Pancreas (tissue), 10 donors: ENCODE data around the gene CDH13. TPM values are rescaled to one million over a fixed set of nuclear protein-coding genes. Genes with fewer than 3 reads are reported as not detected.

ENCODE experiments used
- ATAC-seq, 4 donors: fragments of 200-7000 bp; cut with Tn5 transposase; one replicate each; pipeline versions ENCODE4 v1.8.0 to v1.9.1; 2020; ENCODE audit warnings: mild to moderate bottlenecking in 4 of 4, moderate library complexity in 4 of 4
- DNase-seq, 6 donors: peaks; one replicate each; pipeline ENCODE4 v3.0.0-alpha.2; 2020
- FAIRE-seq: peaks from 2 replicates; lab custom pipeline; 2012; peaks lifted over from hg19 to GRCh38; lab: Jason Lieb, UNC
- H3K27ac ChIP-seq, 4 donors: fragments of 200-600 bp; sonication (generic); 1 replicate in 3 of 4; 2 replicates in 1 of 4; pipeline versions ENCODE4 v1.5.0 to v1.8.0; 2020
- H3K27me3 ChIP-seq, 4 donors: fragments of 200-600 bp; one replicate each; pipeline ENCODE4 v1.8.0; 2021
- H3K36me3 ChIP-seq, 3 donors: fragments of 200-600 bp; sonication (generic) in 1 of 3; one replicate each; pipeline versions ENCODE4 v1.5.0 to v1.8.0; 2020 to 2021
- H3K4me1 ChIP-seq, 3 donors: fragments of 200-600 bp; one replicate each; pipeline ENCODE4 v1.8.0; 2021
- H3K4me3 ChIP-seq, 4 donors: fragments of 200-600 bp; sonication (generic) in 2 of 4; one replicate each; pipeline versions ENCODE4 v1.5.0 to v1.8.0; 2020 to 2021
- H3K9me3 ChIP-seq, 4 donors: fragments of 200-600 bp; one replicate each; pipeline ENCODE4 v1.8.0; 2021
- CTCF ChIP-seq, 4 donors: fragments of 200-600 bp; sonication (generic) in 3 of 4; IDR thresholded peaks; one replicate each; pipeline versions ENCODE4 v1.5.0 to v1.8.0; 2021; ENCODE audit warnings: antibody characterized with exemption in 4 of 4
- WGBS, 2 donors: extraction: QIAGEN DNeasy Blood & Tissue Kit; methylation state at CpG; one replicate each; pipeline ENCODE4 v1.1.7; 2013; 5-methylcytosine and 5-hydroxymethylcytosine counted together
- intact Hi-C, 3 donors: fragments of 100-400 bp; cut with DNase I; formaldehyde crosslinking; loops; one replicate each; pipeline versions ENCODE4 v1.11.1 to v1.14.2; 2022
- polyA plus RNA-seq, 2 donors: library from polyadenylated mRNA; stranded (reverse); fragments of 200-250 nt; gene quantifications; one replicate each; pipeline ENCODE4 v1.2.3, GENCODE V29; 2013
- total RNA-seq, 6 donors: library from RNA; stranded (reverse); fragmentation: NEBNext Ultra II Directional in 4 of 6; extraction: Animal tissue kit (Norgen Biotek cat#: 25700) in 4 of 6; gene quantifications; one replicate each; pipeline versions ENCODE4 v1.2.1 to v1.2.4, GENCODE V29; 2021 to 2023
- donor health status: healthy with polysubstance abuse.
- donor health status: DM: no; HTN: no; CAD: no; lungs with moderate emphysema.
- donor health status: DM: no; HTN: no; CAD: no.
- donor health status: control.
- donor health status: control.
- donor health status: Bipolar disorder and iron deficiency.
- donor health status: DM: yes; HTN: yes; CAD: no.
- donor health status: DM: no; HTN: no; CAD: no.
- donor health status: DM: no; HTN: no; CAD: no.
- donor health status: DM: yes; HTN: yes; CAD: no.

CDH13 gene
- total and polyA plus RNA-seq, 8 donors, result 0.12 to 1.0 (median 0.37) TPM

GRCh38 chr16:83629836-83630235 lies 1003.1 kb downstream of the CDH13 start:
- ATAC-seq (no peak), DNase-seq (no peak), FAIRE-seq (no peak)
- peaks cover 0 to 1% (median 0%) of the 10 kb centered on the region in 4 donors for H3K27me3 ChIP-seq
- 41 to 55% methylated on average over 5 of the region's 5 CpGs for WGBS, 2 donors
- no peak for TF ChIP-seq CTCF (IDR thresholded peaks at IDR 0.05)
- intact Hi-C loops, result no loop called here
- H3K4me3 ChIP-seq, result no peak overlapping the region
- H3K36me3 ChIP-seq, result no peaks in the 10 kb centered on the region
- no peaks in the 10 kb centered on the region for H3K9me3 ChIP-seq
- H3K4me1 ChIP-seq, result no peaks in the 10 kb centered on the region
- no peak overlapping the region for H3K27ac ChIP-seq

- no peak for DNase-seq
- no peaks in the 10 kb centered on the region for H3K36me3 ChIP-seq
- FAIRE-seq, result no peak
- no peak overlapping the region for H3K27ac ChIP-seq
- H3K9me3 ChIP-seq, result no peaks in the 10 kb centered on the region
- intact Hi-C loops, result no loop called here
- ATAC-seq, result no peak
- no peak for TF ChIP-seq CTCF (IDR thresholded peaks at IDR 0.05)
- H3K4me1 ChIP-seq, result no peaks in the 10 kb centered on the region
- peaks cover 0 to 3% (median 0%) of the 10 kb centered on the region in 4 donors for H3K27me3 ChIP-seq
- WGBS, 2 donors, result 57 to 74% methylated on average over 6 of the region's 6 CpGs
- no peak overlapping the region for H3K4me3 ChIP-seq
These were observed 1004.2 kb downstream of the CDH13 start for GRCh38 chr16:83630979-83631378.

- WGBS, 2 donors, result 76 to 82% methylated on average over 9 of the region's 9 CpGs
- Histone ChIP-seq H3K4me1 (no peaks in the 10 kb centered on the region), H3K4me3 (no peak overlapping the region), H3K27me3 (peaks cover 0 to 3% (median 0%) of the 10 kb centered on the region in 4 donors), H3K27ac (no peak overlapping the region), H3K36me3 (no peaks in the 10 kb centered on the region), H3K9me3 (no peaks in the 10 kb centered on the region)
- no peak for TF ChIP-seq CTCF (IDR thresholded peaks at IDR 0.05)
- ATAC-seq (no peak), DNase-seq (no peak), FAIRE-seq (no peak)
- intact Hi-C loops, result no loop called here
These were observed 1006.5 kb downstream of the CDH13 start for GRCh38 chr16:83633286-83633685.

GRCh38 chr16:83648347-83648746 lies 1021.6 kb downstream of the CDH13 start:
- DNase-seq (no peak), FAIRE-seq (no peak), ATAC-seq (no peak)
- no peaks in the 10 kb centered on the region for H3K27me3 ChIP-seq
- intact Hi-C loops, result no loop called here
- TF ChIP-seq CTCF (IDR thresholded peaks at IDR 0.05), result no peak
- no peak overlapping the region for H3K27ac ChIP-seq
- H3K4me1 ChIP-seq, result no peaks in the 10 kb centered on the region
- WGBS, 2 donors, result 38% methylated on average over 5 of the region's 5 CpGs
- H3K36me3 ChIP-seq, result no peaks in the 10 kb centered on the region
- H3K4me3 ChIP-seq, result no peak overlapping the region
- no peaks in the 10 kb centered on the region for H3K9me3 ChIP-seq

GRCh38 chr16:83651871-83652270 lies 1025.1 kb downstream of the CDH13 start:
- no peak overlapping the region for H3K27ac ChIP-seq
- H3K9me3 ChIP-seq, result no peaks in the 10 kb centered on the region
- no peak for FAIRE-seq
- no peak for DNase-seq
- H3K36me3 ChIP-seq, result no peaks in the 10 kb centered on the region
- TF ChIP-seq CTCF (IDR thresholded peaks at IDR 0.05), result no peak
- intact Hi-C loops, result no loop called here
- ATAC-seq, result no peak
- H3K4me1 ChIP-seq, result no peaks in the 10 kb centered on the region
- 60 to 68% methylated on average over 8 of the region's 8 CpGs for WGBS, 2 donors
- no peak overlapping the region for H3K4me3 ChIP-seq
- H3K27me3 ChIP-seq, result no peaks in the 10 kb centered on the region
